HG03432 (cell line): ENCODE data around the gene QSOX2.

ENCODE experiments used
- ATAC-seq: cut with Tn5 transposase; IDR thresholded peaks from one replicate; pipeline ENCODE4 v1.9.1; 2021; ENCODE audit warnings: mild to moderate bottlenecking, moderate library complexity; ENCODE audit not compliant: unreplicated experiment

Gene QSOX2

DNA sequence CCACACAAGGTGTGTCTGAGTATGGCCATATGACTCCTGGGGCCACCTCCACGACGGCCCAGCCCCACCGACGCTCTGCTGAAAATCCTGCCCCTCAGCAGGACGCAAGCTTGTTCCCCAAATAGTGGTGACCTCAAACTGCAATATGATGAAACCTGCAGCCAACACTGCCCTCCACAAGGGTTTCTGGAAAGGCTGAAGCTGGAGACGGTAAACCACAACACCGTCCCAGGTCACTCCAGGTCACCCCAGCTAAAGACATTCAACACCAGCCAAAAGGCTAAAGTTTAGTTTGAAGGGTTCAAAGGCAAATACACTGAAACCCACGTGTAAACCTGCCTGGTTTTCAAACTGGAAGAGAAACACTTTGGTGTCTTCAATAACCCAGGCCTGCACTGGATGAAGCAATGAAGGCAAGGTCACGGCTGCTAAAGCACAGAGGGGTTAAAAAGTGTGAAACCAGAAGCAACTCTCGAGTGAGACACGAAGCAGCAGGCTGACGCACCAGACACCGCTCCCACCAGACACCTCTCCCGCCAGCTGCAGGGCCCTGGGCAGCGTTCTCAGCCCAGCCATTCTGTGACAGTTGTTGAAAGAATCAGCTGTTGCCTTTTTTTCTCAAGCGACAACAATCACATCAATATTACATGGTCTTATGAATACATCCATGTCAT lies 38.9 kb downstream of the QSOX2 start:
- ATAC-seq = no peak

DNA sequence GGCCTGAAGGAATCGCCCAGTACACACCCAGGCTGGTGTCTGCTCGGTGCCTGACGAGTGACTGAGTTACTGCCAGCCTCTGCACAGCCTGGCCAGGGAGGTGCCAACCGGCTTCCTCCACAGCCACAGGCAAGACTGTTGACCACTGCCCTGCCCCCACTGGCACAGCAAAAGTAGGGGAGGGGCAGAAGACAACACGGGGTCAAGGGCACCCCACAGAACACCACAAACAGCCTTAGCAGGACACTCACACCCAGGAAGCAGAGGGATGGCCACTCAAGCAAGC lies 40.0 kb downstream of the QSOX2 start:
- ATAC-seq = no peak

DNA sequence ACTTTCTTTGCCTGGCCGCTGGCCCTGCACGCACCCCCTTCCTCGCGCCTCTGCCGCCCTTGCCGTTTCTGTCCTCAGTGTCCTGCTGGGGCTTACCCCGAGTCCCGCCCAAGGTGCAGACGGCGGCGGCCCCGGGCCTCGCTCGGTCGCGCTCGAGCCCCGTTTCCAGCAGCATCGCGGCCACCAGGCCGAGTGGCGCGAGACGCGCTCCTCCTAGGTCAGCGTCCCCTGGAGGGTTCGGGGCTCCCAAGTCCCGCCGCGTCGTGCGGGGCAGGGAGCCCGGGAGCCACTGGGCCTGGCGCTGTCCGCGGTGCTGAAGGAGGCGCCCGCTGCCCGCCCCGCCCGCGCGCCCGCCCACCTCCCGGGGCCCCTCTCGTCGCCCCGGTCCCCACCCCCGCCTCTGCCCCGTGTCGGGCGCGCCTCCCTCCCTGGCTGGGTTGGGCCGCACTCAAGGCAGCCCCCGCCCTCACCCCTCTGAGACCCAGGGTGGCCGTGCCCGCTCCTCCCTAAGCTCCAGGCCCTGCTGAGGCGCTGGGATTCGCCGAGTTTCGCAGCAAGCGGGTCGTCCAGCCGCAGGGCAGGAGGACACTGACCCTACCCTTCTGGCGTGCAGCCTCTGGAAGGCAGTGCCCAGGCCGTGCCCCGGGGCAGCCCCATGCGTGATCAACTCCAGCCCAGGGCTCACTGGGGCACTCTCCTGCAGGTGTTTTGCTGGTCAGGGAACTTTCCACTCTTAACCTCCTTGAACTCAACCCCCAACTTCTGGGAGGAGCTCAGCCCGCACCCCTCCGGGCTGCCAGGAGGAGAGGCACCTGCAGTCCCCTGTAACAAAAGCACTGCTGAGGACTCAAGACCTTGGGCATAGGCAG lies 40.5 kb downstream of the QSOX2 start, which contains the start of gene LHX3:
Gene LHX3, minus strand, starts transcription at position 291 of the 869 bp plus-strand sequence. Its CDS starts 116 bp downstream, at position 175.
- no peak for ATAC-seq

DNA sequence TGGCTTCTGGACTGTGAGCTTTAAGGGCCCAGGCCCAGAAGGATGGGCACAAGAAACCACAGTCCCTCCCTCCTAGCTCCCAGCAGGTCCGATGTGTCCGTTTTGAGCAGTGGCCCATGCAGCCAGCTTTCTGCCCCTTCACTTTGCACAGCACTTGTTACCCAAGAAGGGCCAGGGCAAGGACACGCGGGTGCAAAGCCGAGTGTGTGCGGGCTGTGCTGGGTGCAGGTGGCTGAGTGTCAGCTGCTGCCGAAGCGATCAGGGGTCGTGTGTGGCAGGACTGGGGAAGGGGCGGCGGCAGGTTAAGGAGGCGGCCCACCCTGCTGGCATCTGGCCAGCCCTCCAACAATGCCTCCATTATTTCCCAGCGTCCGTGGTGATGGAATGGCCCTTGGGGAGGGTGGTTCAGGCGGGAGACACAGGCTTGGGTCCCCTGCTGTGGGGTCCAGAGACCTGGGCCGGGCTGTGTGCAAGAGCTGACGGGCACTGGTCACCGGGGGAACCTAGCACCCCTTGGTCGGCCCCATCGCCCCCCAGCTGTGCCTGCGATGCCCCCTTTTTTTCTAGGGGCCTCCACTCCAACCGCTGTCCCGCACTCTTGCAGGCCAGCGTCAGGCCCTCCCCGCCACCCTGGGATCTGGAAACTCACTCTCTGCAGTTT lies 41.3 kb downstream of the QSOX2 start:
- no peak for ATAC-seq

DNA sequence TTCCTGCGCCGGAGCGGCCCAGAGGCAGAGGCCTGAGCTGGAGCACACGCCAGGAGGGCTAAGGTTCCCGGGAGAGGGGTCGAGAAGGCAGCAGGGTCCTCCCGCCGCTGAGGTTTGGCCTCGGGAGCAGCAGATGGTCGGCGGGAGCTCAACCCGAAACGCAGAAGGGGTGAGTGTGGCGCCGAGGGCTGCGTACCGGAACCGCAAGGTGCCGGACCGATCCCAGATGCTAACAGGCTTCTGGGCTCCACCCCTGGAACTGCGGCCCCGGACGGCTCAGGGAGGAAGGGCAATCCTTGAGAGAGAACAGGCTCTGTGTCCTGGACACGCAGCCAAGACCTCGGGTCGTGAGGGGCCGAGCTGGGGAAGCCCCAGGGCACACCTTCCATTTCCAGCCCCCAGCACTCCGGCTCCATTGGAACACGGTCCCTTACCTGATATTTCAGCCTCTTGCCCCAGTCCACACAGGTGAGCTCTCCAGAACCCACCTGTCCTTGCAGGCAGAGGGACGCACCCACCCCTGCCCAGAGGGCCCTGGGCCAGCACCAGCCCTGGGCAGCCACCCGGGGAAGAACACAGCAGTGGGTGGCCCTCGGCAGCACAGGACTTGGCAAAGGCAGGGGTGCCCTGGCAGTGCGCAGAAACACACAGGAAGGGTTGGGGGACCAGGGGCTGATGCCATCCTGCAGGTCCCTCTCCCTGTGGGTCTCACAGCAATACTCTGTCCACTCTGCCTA lies 42.0 kb downstream of the QSOX2 start:
- ATAC-seq = no peak

DNA sequence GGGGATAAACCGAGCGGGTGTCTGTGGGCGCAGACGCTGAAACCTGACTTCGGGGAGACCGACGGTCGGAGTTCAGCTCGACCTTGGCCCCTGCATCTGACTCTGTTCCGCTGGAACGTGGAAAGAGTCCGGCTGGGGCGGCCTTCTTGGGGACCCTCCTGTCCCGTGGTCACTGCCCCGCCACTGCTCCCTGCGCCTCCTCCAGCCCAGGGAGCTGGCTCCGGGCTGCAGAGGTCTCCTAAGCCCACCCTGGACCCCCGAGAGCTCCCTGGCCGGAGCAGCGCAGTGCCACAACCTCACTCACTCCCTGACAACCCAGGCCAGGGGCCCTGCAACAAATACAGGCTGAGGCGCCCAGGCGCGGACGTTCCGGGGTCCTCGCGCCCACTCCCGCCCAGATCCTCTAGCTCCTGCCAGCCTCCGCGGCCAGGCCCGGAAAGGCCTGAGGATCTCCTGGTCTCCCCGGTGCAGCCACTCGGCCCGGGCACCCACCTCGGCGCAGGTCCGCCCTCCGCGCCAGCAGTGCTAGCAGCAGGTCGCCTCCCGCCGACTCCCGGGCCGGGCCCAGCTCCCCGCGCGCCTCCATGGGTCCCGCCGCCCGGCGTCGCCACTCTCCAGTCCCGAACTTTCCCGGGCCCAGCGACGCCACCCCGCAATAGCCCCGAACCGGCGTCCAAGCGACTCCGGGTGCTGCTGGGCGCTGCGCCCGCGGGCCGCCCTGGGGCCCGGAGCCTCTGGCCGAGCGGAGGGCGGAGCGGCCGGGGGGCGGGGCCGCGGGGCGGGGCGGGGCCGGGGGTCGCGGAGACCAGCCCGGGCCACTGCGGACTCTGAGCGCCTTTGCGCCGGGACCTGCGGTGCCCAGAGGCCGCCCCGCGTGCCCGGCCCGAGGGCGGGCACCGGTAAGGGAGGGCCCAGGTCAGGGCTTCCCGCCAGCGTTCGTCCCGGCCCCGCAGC lies 42.9 kb downstream of the QSOX2 start:
- no peak for ATAC-seq

DNA sequence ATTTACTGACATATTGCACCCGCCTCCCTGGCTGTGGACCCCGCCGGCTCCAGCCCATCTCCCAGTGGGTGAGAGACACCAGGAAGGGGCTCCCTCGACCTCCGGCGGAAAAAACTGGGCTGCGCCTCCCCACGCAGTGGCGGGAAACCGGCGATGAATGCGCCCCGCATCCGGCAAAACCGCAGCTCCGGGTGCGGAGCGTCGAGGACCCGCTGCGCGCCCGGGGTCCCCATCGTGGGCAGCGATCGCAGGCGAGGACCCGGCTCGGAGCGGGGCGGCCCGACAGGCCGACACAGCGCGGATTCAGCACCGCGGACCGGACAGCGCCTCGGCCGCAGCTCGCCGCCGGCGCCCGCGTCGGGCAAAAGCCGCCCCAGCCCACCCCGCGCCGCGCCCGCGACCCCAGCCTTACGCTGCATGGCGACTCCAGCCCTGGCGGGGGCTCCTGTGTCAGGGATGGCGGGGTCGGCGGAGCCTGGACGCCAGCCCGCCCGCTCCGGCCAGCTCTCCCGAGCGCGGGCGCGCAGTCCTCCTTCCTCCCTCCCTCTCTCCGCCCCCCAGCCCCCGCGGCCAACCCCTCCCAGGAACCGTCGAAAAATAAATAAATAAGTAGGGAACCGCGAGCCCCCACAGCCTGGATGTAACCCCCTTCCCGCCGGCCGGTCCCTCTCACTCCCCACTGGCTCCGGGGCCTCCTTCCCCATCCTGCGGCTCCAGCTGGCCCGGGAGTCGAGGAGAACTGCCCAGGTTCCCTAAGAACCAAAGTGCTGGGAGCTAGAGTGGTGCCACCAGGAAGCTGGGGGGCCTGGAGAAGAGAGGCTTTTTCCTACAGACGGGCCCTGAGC lies 43.8 kb downstream of the QSOX2 start:
- no peak for ATAC-seq

DNA sequence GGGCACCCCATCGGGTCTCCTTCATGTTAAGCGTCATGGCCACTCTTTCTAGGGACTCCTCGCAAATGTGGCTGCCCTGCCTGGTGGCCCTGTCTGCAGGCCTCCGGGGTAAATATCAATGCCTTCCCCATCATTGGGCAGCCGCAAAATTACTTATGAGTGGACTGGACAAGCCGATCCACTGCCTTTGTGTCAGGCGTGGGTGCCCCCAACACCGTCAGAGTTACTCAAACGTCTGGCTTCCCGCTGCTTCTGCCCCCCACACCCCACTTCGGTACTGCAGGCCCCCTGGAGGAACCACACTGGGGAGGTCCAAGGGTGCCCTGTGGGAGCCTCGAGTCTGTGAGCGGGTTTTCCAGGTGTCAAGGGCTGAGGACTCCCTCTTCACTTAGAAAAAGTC lies 44.4 kb downstream of the QSOX2 start:
- no peak for ATAC-seq

DNA sequence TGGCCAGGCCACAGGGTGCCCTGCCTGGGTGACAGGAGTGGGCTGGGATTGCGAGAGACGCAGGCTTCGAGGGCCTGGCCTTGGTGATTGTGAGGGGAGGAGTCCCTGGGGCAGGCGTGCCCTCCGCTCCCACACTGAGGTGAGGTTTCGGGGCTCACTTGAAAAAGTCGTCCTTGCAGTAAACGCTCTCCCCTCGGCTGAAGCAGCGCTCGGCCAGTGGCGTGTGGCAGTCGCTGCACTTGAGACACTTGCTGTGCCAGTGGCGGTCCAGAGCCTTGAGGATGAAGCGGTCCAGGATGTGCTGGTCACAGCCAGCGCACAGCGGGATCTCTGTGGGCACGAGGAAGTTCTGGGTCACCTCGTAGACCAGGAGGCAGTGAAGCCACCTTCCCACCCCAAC lies 45.2 kb downstream of the QSOX2 start:
- ATAC-seq = no peak

DNA sequence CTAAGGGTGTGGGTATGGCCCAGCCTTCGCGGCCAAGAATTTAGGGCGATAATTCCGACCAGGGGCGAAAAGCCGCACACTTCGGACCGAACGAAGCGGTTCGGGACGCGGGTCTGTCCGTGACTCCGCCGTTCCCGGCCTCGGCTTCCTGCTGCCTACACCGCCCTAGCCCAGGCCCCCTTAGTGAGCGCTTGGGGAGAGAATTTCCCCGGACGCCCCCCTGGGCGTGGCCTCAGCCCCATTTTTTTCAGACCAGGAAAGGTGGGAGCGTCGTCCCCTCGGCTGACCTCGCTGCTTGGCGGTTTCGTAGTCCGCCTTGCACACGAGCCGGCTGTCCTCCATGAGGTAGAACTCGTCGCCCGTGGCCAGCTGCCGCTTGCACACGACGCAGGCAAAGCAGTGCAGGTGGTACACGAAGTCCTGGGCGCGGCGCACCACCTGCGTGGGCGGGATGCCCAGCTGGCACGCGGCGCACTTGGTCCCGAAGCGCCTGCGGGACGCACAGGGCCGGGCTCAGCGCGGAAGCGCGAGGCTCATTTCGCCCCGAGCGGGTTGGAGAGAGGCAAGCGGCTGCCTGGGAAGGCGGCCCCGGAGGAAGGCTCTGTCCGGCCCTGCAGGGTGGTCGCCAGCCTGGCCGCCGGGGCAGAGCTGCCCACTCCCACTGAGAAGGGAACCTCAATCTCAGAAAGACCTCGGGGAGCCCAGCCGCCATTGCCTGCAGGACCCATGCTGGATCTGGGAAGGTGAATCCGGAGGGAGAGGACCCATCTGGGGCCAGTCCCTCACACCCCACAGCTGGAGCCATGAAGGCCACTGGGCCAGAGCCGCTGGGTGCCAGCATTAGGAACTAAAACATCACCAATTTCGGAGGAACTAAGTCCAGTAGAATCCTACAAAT lies 46.0 kb downstream of the QSOX2 start:
- no peak for ATAC-seq

DNA sequence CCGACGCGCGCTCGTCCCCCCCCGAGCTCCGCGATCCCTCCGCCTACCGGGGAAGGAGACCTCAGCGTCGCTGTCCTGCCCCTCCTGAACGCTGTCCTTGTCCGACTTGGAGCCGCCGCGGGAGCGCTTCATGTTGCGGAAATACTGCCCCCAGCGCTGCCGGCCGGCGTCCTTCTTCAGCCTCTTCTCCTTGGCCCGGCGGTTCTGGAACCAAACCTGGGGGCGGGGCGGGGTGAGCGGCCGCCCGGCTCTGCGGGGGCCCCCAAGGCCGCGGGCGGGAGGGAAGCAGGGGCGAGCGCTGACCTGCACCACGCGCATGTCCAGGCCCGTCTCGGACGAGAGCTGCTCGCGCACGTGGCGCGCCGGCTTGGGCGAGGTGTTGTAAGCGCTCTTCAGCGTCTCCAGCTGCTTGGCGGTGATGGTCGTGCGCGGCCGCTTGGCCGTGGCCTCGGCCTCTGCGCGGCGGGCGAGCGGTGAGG lies 47.0 kb downstream of the QSOX2 start:
- ATAC-seq = no peak

DNA sequence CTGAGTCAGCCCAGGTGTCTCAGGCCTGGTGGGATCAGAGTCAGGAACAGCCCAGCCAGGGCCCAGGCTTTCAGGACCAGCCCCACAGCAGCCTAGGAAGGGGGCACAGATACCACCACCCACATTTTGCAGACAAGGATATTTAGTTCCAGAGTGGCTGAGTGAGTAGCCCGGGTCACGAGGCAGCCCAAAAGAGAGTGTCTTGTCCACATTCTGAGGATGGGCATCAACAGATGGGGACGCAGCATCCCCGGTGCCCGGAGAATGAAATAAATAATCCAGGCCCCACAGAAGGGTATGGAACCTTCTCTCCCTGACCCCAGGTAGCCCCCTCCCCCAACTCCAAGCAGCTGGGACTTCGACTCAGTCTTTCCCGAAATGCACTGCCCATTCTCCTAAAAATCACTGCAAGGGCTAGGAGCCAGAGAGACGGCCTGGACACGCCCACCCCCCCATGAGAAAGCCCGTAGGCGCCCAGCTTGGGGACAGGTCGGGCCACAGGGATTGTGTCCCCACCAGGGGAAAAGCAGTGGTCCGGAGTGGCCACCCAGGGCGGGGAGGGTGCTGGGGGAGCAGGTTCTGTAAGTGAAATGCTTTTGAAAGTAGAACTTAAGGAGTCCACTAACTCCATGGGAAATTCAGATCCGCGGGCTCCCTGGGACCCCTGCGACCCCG lies 47.5 kb downstream of the QSOX2 start:
- ATAC-seq = no peak

DNA sequence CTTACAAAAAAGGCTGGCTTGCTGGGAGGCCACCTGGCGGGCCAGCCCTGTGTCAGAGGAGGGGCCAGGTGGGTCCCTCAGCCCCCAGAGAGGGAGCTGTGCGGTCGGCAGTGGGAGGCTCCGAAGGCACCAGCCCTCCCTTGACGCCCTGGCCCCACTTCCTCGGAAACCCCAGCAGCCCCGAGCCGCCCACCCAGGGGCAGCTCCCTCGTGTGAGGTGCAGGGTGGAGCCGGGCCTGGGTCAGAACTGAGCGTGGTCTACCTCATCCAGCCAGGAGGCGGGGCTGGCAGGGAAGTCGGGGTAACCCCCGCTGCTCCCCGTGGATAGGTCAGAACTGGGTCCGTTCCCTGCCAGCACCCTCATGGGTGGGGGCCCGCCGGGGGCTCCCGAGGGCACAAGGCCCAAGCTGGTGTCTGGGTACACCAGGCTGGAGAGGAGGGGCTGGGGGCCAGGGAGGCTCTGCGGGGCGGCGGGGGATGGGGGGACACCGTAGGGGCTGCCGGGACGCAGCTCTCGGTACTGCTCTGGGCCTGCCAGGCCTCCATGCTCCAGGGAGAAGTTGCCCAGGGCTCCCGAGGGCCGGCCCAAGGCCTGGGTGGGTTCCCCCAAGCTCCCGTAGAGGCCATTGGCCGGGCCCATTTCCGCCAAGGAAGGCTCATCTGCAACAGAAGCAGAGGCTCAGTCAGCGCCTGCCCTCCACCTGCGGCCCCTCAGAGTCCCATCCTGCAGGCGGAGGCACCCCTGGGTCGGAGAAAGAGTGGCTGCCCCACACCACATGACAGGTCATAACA lies 48.3 kb downstream of the QSOX2 start:
- ATAC-seq = no peak

DNA sequence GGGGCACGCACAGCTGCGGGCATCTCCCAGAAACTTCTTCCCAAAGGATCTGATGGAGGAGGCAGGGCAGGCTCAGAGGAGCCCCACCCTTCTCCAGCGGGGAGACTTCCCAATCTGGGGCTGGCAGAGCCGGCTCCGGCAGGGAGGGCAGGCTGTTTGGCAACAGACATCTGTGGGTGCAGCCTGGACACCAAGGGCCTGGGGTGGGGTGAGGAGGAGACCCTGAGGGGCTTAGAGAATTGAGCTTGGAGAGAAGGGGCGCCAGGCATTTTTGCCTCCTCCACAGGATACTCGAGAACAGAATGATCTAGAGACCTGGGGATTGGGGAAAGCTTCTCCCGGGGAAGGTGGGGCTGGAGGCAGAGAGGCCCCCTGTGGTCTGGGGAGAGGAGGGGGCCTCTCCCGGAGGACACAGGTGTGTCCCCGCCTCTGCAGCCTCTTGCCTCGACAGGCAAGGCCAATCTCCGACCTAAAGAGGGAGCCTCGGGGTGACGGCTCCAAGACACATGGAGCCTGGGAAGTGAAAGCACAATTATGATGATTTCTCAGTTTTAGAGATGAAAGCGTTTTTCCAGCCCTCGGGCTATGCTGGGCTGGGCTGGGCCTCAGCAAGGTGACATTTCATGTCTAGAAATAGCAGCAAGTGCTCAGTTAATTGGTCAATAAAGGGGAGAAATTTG lies 49.1 kb downstream of the QSOX2 start:
- ATAC-seq = no peak

DNA sequence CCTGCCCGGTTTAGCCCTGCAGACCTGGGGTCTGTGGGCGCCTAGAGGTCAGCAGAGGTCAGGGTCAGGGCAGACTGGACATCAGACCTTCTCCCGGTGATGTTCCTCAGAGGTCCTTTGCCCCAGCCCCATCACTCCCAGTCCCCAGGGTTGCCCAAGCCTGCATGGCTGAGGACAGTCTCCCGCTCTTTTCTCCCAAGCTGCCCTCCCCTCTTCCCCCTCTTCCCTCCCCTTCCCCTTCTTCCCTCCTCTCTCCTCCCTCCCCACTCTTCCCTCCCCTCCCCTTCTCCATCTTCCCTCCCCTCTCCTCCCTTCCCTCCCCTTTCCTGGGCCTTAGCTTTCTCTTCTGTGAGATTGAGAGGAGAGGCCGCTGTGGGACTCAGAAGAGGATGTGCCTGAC lies 51.1 kb downstream of the QSOX2 start:
- ATAC-seq = no peak

DNA sequence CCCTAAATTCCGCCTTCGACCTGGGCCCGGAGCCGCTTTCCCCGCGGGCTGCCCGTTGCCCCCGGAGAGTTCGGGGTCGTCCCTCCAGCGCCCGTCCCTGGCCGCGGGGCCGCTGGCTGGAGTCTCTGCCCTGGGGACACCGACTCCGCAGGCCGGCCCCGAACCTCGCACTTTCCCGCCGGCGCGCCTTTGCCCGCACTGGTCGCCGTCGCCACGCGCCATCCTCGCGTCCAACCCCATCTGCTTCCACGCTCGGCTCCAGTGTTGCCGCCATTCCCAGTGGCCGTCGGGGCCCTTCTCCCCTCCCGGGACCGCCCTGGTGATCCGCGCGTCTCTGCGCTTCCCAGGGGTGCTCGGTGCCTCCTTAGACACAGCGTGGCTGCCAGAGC lies 51.7 kb downstream of the QSOX2 start:
- no peak for ATAC-seq
